Prostate gland (tissue), 2 donors: ENCODE data around the gene COL16A1. TPM values are rescaled to one million over a fixed set of nuclear protein-coding genes. Genes with fewer than 3 reads are reported as not detected.

Source experiments
- DNase-seq: peaks from one replicate; pipeline ENCODE4 v3.0.0-alpha.2; 2019; ENCODE audit warnings: low spot score
- H3K27ac ChIP-seq, 2 donors: fragments of 200-600 bp; sonication (generic); 2 replicates each; pipeline ENCODE4 v1.5.1; 2017 to 2019
- H3K27me3 ChIP-seq: fragments of 200-600 bp; sonication (generic); replicated peaks from 2 replicates; pipeline ENCODE4 v1.5.1; 2019; ENCODE audit not compliant: insufficient read depth
- H3K36me3 ChIP-seq, 2 donors: fragments of 200-600 bp; sonication (generic); 1 replicate in 1 of 2; 2 replicates in 1 of 2; pipeline versions ENCODE4 v1.5.1 to v1.8.1; 2017 to 2019
- H3K4me1 ChIP-seq: fragments of 200-600 bp; sonication (generic); replicated peaks from 2 replicates; pipeline ENCODE4 v1.5.1; 2019
- H3K4me3 ChIP-seq, 2 donors: fragments of 200-600 bp; sonication (generic); 2 replicates each; pipeline ENCODE4 v1.5.1; 2017 to 2019
- H3K9me3 ChIP-seq: fragments of 200-600 bp; sonication (generic); 2 replicates; pipeline ENCODE4 v1.5.1; 2017
- CTCF ChIP-seq, 4 experiments: fragments of 200-600 bp in 2 of 4; fragments of 450-650 bp in 2 of 4; sonication (generic) in 2 of 4; IDR thresholded peaks; 1 replicate in 3 of 4; 2 replicates in 1 of 4; pipeline ENCODE4 v1.5.1; 2016 to 2019; ENCODE audit warnings: antibody characterized with exemption in 4 of 4, mild to moderate bottlenecking in 2 of 4, moderate library complexity in 2 of 4
- POLR2A ChIP-seq: fragments of 450-650 bp; IDR thresholded peaks from one replicate; pipeline ENCODE4 v1.6.1; 2016; ENCODE audit warnings: antibody characterized with exemption, mild to moderate bottlenecking
- POLR2AphosphoS5 ChIP-seq: sonication (generic); formaldehyde crosslinking; IDR thresholded peaks from one replicate; pipeline ENCODE4 v1.6.1; 2017; ENCODE audit warnings: antibody characterized with exemption
- WGBS: methylation state at CpG from one replicate; pipeline ENCODE4 v1.1.5; 2018; 5-methylcytosine and 5-hydroxymethylcytosine counted together
- intact Hi-C: fragments of 100-400 bp; cut with DNase I; formaldehyde crosslinking; loops from one replicate; pipeline ENCODE4 v1.14.2; 2022
- total RNA-seq, 2 donors: library from RNA; depleted of rRNA; stranded (reverse); fragments of >200 nt; gene quantifications; one replicate each; pipeline ENCODE4 v1.1.0, GENCODE V29; 2016

The COL16A1 gene
- total RNA-seq, 2 donors from 2014 or later: 45.3 to 89.4 TPM

GRCh38 chr1:31661856-31662255, 42.0 kb downstream of the COL16A1 start:
- no peak for DNase-seq
- no peaks in the 10 kb centered on the region for H3K4me1 ChIP-seq
- H3K36me3 ChIP-seq: no peaks in the 10 kb centered on the region
- no peak for TF ChIP-seq POLR2AphosphoS5
- TF ChIP-seq CTCF (IDR thresholded peaks at IDR 0.05): no peak
- no peak for TF ChIP-seq POLR2A
- no peaks in the 10 kb centered on the region for H3K9me3 ChIP-seq
- intact Hi-C loops: loop anchor here (5.0 kb wide), 1 partner anchor 125 kb away; no protein-coding TSS in a partner anchor
- WGBS: 92% methylated on average over 6 of the region's 6 CpGs
- no peak overlapping the region for H3K4me3 ChIP-seq
- H3K27me3 ChIP-seq: no peaks in the 10 kb centered on the region
- no peak overlapping the region for H3K27ac ChIP-seq

GRCh38 chr1:31660871-31661455, 42.9 kb downstream of the COL16A1 start:
- intact Hi-C loops: loop anchor here (5.0 kb wide), 1 partner anchor 126 kb away; no protein-coding TSS in a partner anchor
- Histone ChIP-seq H3K27me3 (no peaks in the 10 kb centered on the region), H3K4me1 (no peaks in the 10 kb centered on the region), H3K36me3 (no peaks in the 10 kb centered on the region), H3K4me3 (no peak overlapping the region), H3K27ac (no peak overlapping the region), H3K9me3 (no peaks in the 10 kb centered on the region)
- no peak for DNase-seq
- TF ChIP-seq POLR2AphosphoS5 (no peak), CTCF (IDR thresholded peaks at IDR 0.05) (no peak), POLR2A (no peak)
- 86% methylated on average over 4 of the region's 4 CpGs for WGBS

GRCh38 chr1:31659889-31660288, 43.9 kb downstream of the COL16A1 start:
- H3K9me3 ChIP-seq: no peaks in the 10 kb centered on the region
- 70% methylated on average over 3 of the region's 3 CpGs for WGBS
- H3K27me3 ChIP-seq: no peaks in the 10 kb centered on the region
- TF ChIP-seq POLR2AphosphoS5 (no peak), POLR2A (no peak), CTCF (IDR thresholded peaks at IDR 0.05) (no peak)
- intact Hi-C loops: loop anchor here (5.0 kb wide), 1 partner anchor 127 kb away; no protein-coding TSS in a partner anchor
- no peaks in the 10 kb centered on the region for H3K4me1 ChIP-seq
- no peak for DNase-seq
- H3K4me3 ChIP-seq: no peak overlapping the region
- no peaks in the 10 kb centered on the region for H3K36me3 ChIP-seq
- H3K27ac ChIP-seq: no peak overlapping the region

- no peak overlapping the region for H3K4me3 ChIP-seq
- no peak overlapping the region for H3K27ac ChIP-seq
- no peaks in the 10 kb centered on the region for H3K9me3 ChIP-seq
- WGBS: 92% methylated on average over 3 of the region's 3 CpGs
- H3K4me1 ChIP-seq: no peaks in the 10 kb centered on the region
- TF ChIP-seq POLR2A: no peak
- no peak for TF ChIP-seq CTCF (IDR thresholded peaks at IDR 0.05)
- TF ChIP-seq POLR2AphosphoS5: no peak
- no peaks in the 10 kb centered on the region for H3K27me3 ChIP-seq
- DNase-seq: no peak
- H3K36me3 ChIP-seq: no peaks in the 10 kb centered on the region
- intact Hi-C loops: no loop called here
These were observed 45.1 kb downstream of the COL16A1 start for GRCh38 chr1:31658721-31659120.

GRCh38 chr1:31657972-31658510, 45.8 kb downstream of the COL16A1 start:
- Histone ChIP-seq H3K4me3 (no peak overlapping the region), H3K36me3 (no peaks in the 10 kb centered on the region), H3K27me3 (no peaks in the 10 kb centered on the region), H3K4me1 (no peaks in the 10 kb centered on the region), H3K9me3 (no peaks in the 10 kb centered on the region), H3K27ac (no peak overlapping the region)
- 90% methylated on average over 12 of the region's 12 CpGs for WGBS
- DNase-seq: no peak
- no peak for TF ChIP-seq CTCF (IDR thresholded peaks at IDR 0.05)
- no peak for TF ChIP-seq POLR2AphosphoS5
- TF ChIP-seq POLR2A: no peak
- intact Hi-C loops: no loop called here
